Common myeloid progenitor, CD34-positive (primary cell): ENCODE results near the gene ARL3. TPM values are rescaled to one million over a fixed set of nuclear protein-coding genes. Genes with fewer than 3 reads are reported as not detected.
"Not testable (repeated sequence)": the region's sequence is repeated elsewhere in the genome, so short reads cannot be mapped to it uniquely, and the experiment has no call there.

Experiments used
- CTCF ChIA-PET: fragments of 350-600 bp; sonication (Branson Sonifier 250); formaldehyde crosslinking; loops from one replicate; lab custom pipeline; 2021; ENCODE audit warnings: antibody characterized with exemption; lab: Charles Lee
- POLR2A ChIA-PET: fragments of 350-600 bp; sonication (Branson Sonifier 250); formaldehyde crosslinking; loops from one replicate; lab custom pipeline; 2021; ENCODE audit warnings: antibody characterized with exemption; lab: Charles Lee
- DNase-seq, 3 donors: peaks; one replicate each; pipeline versions ENCODE4 v3.0.0 to v3.0.0-alpha.2; 2013
- H3K27ac ChIP-seq, 2 experiments: 1 replicate in 1 of 2; 2 replicates in 1 of 2; pipeline ENCODE4 v1.7.0; 2013; ENCODE audit warnings: inconsistent platforms in 2 of 2, low read length in 2 of 2, mild to moderate bottlenecking in 2 of 2, low read depth in 1 of 2, moderate library complexity in 1 of 2; ENCODE audit not compliant: severe bottlenecking in 2 of 2, insufficient read depth in 1 of 2, poor library complexity in 1 of 2
- H3K27me3 ChIP-seq, 5 experiments: replicated peaks in 2 of 5; 1 replicate in 3 of 5; 2 replicates in 2 of 5; pipeline versions ENCODE4 v1.6.1 to v1.7.0; 2013; ENCODE audit warnings: low read length in 4 of 5, mild to moderate bottlenecking in 2 of 5, moderate library complexity in 2 of 5, inconsistent platforms in 1 of 5; ENCODE audit not compliant: insufficient read depth in 5 of 5, control insufficient read depth in 4 of 5
- H3K36me3 ChIP-seq, 4 experiments: 1 replicate in 2 of 4; 2 replicates in 2 of 4; pipeline versions ENCODE4 v1.6.1 to v1.7.0; 2013; ENCODE audit warnings: low read length in 3 of 4, control low read depth in 1 of 4, mild to moderate bottlenecking in 1 of 4; ENCODE audit not compliant: control insufficient read depth in 4 of 4, insufficient read depth in 4 of 4
- H3K4me1 ChIP-seq, 4 experiments: 1 replicate in 3 of 4; 2 replicates in 1 of 4; pipeline versions ENCODE4 v1.6.1 to v1.7.1; 2013; ENCODE audit warnings: low read length in 3 of 4, mild to moderate bottlenecking in 3 of 4, control low read depth in 1 of 4, inconsistent platforms in 1 of 4, moderate library complexity in 1 of 4; ENCODE audit not compliant: control insufficient read depth in 4 of 4, insufficient read depth in 4 of 4; ENCODE audit errors: control extremely low read depth in 1 of 4
- H3K4me3 ChIP-seq, 7 experiments: 1 replicate in 4 of 7; 2 replicates in 3 of 7; pipeline versions ENCODE4 v1.5.1 to v1.7.0; 2013; ENCODE audit warnings: mild to moderate bottlenecking in 7 of 7, low read length in 6 of 7, moderate library complexity in 6 of 7, inconsistent platforms in 2 of 7, low read depth in 2 of 7, control low read depth in 1 of 7; ENCODE audit not compliant: insufficient read depth in 4 of 7, control insufficient read depth in 1 of 7; ENCODE audit errors: extremely low read depth in 1 of 7
- H3K9me3 ChIP-seq, 5 experiments: 1 replicate in 4 of 5; 2 replicates in 1 of 5; pipeline versions ENCODE4 v1.6.1 to v1.7.1; 2013; ENCODE audit warnings: low read length in 4 of 5, mild to moderate bottlenecking in 2 of 5, inconsistent platforms in 1 of 5, low read depth in 1 of 5, moderate library complexity in 1 of 5; ENCODE audit not compliant: control insufficient read depth in 4 of 5, insufficient read depth in 2 of 5; ENCODE audit errors: control extremely low read depth in 1 of 5
- WGBS: methylation state at CpG from one replicate; pipeline ENCODE4 v1.1.5; 2013; ENCODE audit not compliant: insufficient coverage; 5-methylcytosine and 5-hydroxymethylcytosine counted together
- polyA plus RNA-seq: library from polyadenylated mRNA; unstranded; fragments of 120-200 nt; gene quantifications from one replicate; pipeline ENCODE4 v1.2.1, GENCODE V29; 2013

Gene ARL3
- 4.9 TPM for polyA plus RNA-seq

GRCh38 chr10:102713814-102714620 is at the start of gene ARL3:
Gene ARL3 (minus strand): TSS chr10:102714397. CDS start chr10:102714275, 122 bp downstream.
- peaks cover 8 to 55% (median 28%) of the 10 kb centered on the region in 4 experiments for H3K4me1 ChIP-seq
- H3K36me3 ChIP-seq: peaks cover 0 to 8% (median 2%) of the 10 kb centered on the region in 4 experiments
- H3K27ac ChIP-seq: peak within 1 kb of the TSS; percentile 90 to 97
- POLR2A ChIA-PET: interaction anchor here (0.5 to 2.0 kb wide), 2 partner anchors 30 to 364 kb away, joined by 4 to 5 read pairs; partner anchors contain the start of gene WBP1L
- WGBS: 0% methylated on average over 51 of the region's 62 CpGs
- DNase-seq: peak; percentile 97 to 99 (median 99)
- peak within 1 kb of the TSS; percentile 84 to 100 (median 96) for H3K4me3 ChIP-seq
- no peaks in the 10 kb centered on the region for H3K9me3 ChIP-seq
- H3K27me3 ChIP-seq: no peaks in the 10 kb centered on the region
- CTCF ChIA-PET: interaction anchor here (1.2 to 10.0 kb wide), 9 partner anchors 9 to 69 kb away, joined by 3 to 86 read pairs (median 4); partner anchors contain the start of gene TRIM8

GRCh38 chr10:102763037-102763607 is 48.9 kb upstream of the ARL3 start:
- peaks cover 9 to 18% (median 14%) of the 10 kb centered on the region in 4 experiments for H3K4me1 ChIP-seq
- WGBS: 91% methylated on average over 7 of the region's 7 CpGs
- ChIA-PET CTCF (interaction anchor here (1.0 to 4.1 kb wide), 3 partner anchors 8 to 49 kb away, joined by 3 to 29 read pairs (median 3); no protein-coding TSS in a partner anchor), POLR2A (interaction anchor here (0.6 to 1.2 kb wide), 3 partner anchors 9 to 1756 kb away, joined by 3 to 4 read pairs (median 3); no protein-coding TSS in a partner anchor)
- DNase-seq: peak in 2 of 3 donors; percentile 44 to 63
- H3K27ac ChIP-seq: peak overlapping the region in 1 of 2 experiments; percentile 43
- H3K27me3 ChIP-seq: no peaks in the 10 kb centered on the region
- H3K36me3 ChIP-seq: peaks cover 0 to 14% (median 8%) of the 10 kb centered on the region in 4 experiments
- H3K9me3 ChIP-seq: peaks cover 0 to 2% (median 0%) of the 10 kb centered on the region in 5 experiments
- no peak overlapping the region for H3K4me3 ChIP-seq

- POLR2A ChIA-PET: interaction anchor here (0.7 kb wide), 1 partner anchor 1757 kb away, joined by 4 read pairs; no protein-coding TSS in a partner anchor
- Histone ChIP-seq H3K36me3 (peaks cover 0 to 14% (median 8%) of the 10 kb centered on the region in 4 experiments), H3K4me3 (no peak overlapping the region), H3K4me1 (peaks cover 9 to 18% (median 15%) of the 10 kb centered on the region in 4 experiments), H3K27ac (peak overlapping the region in 1 of 2 experiments; percentile 43), H3K9me3 (peaks cover 0 to 2% (median 0%) of the 10 kb centered on the region in 5 experiments), H3K27me3 (no peaks in the 10 kb centered on the region)
- CTCF ChIA-PET: interaction anchor here (1.0 to 4.1 kb wide), 5 partner anchors 9 to 50 kb away, joined by 3 to 29 read pairs (median 3); no protein-coding TSS in a partner anchor
- WGBS: 96% methylated on average over 4 of the region's 7 CpGs
- DNase-seq: no peak
Measured at GRCh38 chr10:102762401-102763015, 48.3 kb upstream of the ARL3 start.

GRCh38 chr10:102761981-102762380 is 47.8 kb upstream of the ARL3 start:
- WGBS: 100% methylated on average over 2 of the region's 4 CpGs
- DNase-seq: no peak
- Histone ChIP-seq H3K36me3 (peaks cover 0 to 14% (median 8%) of the 10 kb centered on the region in 4 experiments), H3K9me3 (peaks cover 0 to 2% (median 0%) of the 10 kb centered on the region in 5 experiments), H3K4me1 (peaks cover 6 to 18% (median 14%) of the 10 kb centered on the region in 4 experiments), H3K4me3 (no peak overlapping the region), H3K27me3 (no peaks in the 10 kb centered on the region), H3K27ac (peak overlapping the region in 1 of 2 experiments; percentile 43)
- ChIA-PET POLR2A (no interaction called here), CTCF (interaction anchor here (1.0 to 4.1 kb wide), 4 partner anchors 9 to 50 kb away, joined by 3 to 29 read pairs (median 3); no protein-coding TSS in a partner anchor)

- CTCF ChIA-PET: interaction anchor here (0.8 to 1.7 kb wide), 5 partner anchors 13 to 53 kb away, joined by 3 to 5 read pairs (median 4); no protein-coding TSS in a partner anchor
- Histone ChIP-seq H3K9me3 (peaks cover 0 to 2% (median 0%) of the 10 kb centered on the region in 5 experiments), H3K27ac (no peak overlapping the region), H3K4me3 (no peak overlapping the region), H3K4me1 (peaks cover 0 to 13% (median 7%) of the 10 kb centered on the region in 4 experiments), H3K36me3 (peaks cover 0 to 9% (median 8%) of the 10 kb centered on the region in 4 experiments), H3K27me3 (no peaks in the 10 kb centered on the region)
- 92% methylated on average over 2 of the region's 3 CpGs for WGBS
- DNase-seq: no peak
- POLR2A ChIA-PET: no interaction called here
Measured at GRCh38 chr10:102759497-102760210, 45.5 kb upstream of the ARL3 start.

GRCh38 chr10:102758933-102759262 is 44.7 kb upstream of the ARL3 start:
- 83% methylated on average over 5 of the region's 12 CpGs for WGBS
- CTCF ChIA-PET: interaction anchor here (1.2 to 1.7 kb wide), 3 partner anchors 17 to 54 kb away, joined by 3 to 5 read pairs (median 5); no protein-coding TSS in a partner anchor
- DNase-seq: not testable (repeated sequence)

More at GRCh38 chr10:102758933-102759262, 44.7 kb upstream of the ARL3 start:
- H3K27me3 ChIP-seq, POLR2A ChIA-PET, H3K27ac ChIP-seq, H3K36me3 ChIP-seq, H3K9me3 ChIP-seq, H3K4me3 ChIP-seq: not testable (repeated sequence)
- peaks cover 0 to 13% (median 2%) of the 10 kb centered on the region in 4 experiments for H3K4me1 ChIP-seq
